BJ (cell line): Measurements from ENCODE around the gene PHACTR3. TPM values are rescaled to one million over a fixed set of nuclear protein-coding genes. Genes with fewer than 3 reads are reported as not detected.

ENCODE experiments used
- CTCF ChIA-PET: fragments of 350-600 bp; formaldehyde crosslinking; extraction: SDS; loops from one replicate; lab custom pipeline; 2021; ENCODE audit warnings: antibody characterized with exemption, inconsistent platforms; lab: Yijun Ruan, JAX
- POLR2A ChIA-PET: fragments of 300-600 bp; sonication (Branson Sonifier 250); formaldehyde crosslinking; extraction: SDS; loops from one replicate; lab custom pipeline; 2021; ENCODE audit warnings: antibody characterized with exemption; lab: Charles Lee
- DNase-seq: peaks from one replicate; pipeline ENCODE4 v3.0.0-alpha.2; 2011; ENCODE audit warnings: low read depth
- H3K27me3 ChIP-seq: 2 replicates; pipeline ENCODE4 v1.6.0; 2011; ENCODE audit warnings: low read length; ENCODE audit not compliant: control insufficient read depth, insufficient read depth
- H3K36me3 ChIP-seq: 2 replicates; pipeline ENCODE4 v1.5.1; 2011; ENCODE audit warnings: low read length; ENCODE audit not compliant: control insufficient read depth, insufficient read depth
- H3K4me3 ChIP-seq: 2 replicates; pipeline ENCODE4 v1.5.1; 2011; ENCODE audit warnings: low read depth, mild to moderate bottlenecking, control low read depth, low read length
- polyA plus RNA-seq: library from polyadenylated mRNA; depleted of rRNA; stranded (reverse); fragments of >200 nt; gene quantifications from 2 replicates; pipeline ENCODE4 v1.2.3, GENCODE V29; 2011
- TF ChIP-seq, protein P1 (sequence below): IDR thresholded peaks from 2 replicates; pipeline ENCODE4 v1.5.1; 2011; ENCODE audit warnings: low read depth, mild to moderate bottlenecking, control low read depth, inconsistent platforms, low read length, moderate library complexity; ENCODE audit not compliant: insufficient read depth

PHACTR3 gene
- polyA plus RNA-seq, 1 experiment, result not detected

DNA sequence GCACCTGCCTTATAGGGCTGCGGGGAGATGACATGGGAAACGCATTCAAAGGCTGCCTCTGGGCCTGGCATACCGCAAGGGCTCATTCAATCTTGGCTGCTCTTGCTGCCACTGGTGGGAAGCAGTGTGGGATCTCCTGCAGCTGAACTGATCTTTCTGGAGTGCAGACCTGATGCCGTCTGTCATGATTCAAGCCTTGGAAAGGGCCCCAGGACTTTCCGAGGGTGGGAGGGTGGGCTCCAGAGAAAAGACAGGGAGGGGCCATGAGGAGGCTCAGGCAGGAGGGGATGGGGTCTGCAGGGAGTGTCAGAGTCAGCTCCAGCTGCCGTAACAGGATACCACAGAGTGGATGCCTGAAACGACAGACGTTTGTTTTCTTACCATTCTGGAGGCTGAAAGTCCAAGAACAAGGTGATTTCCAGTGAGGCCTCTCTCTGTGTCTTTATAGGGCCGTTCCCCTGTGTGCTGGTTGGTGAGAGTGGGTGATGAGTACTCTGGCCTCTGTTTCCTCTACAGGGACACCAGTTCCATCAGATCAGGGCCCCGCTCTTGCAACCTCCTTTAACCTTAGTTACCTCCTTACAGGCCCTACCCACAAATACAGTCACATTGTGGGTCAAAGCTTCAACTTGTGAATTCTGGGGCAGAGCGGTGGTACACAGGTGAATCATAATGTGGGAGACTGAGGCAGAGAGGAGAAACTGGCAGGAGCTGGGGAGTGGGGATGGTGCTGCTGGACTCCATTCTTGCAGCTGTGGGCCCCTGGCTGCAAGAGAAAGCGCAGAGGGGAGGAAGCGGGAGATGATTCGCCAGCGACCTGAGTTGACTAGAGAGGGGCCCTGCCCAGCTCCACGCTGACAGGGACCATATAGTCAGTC lies 180.7 kb downstream of the PHACTR3 start:
- H3K4me3 ChIP-seq, result no peak overlapping the region
- POLR2A ChIA-PET, result no interaction called here
- TF ChIP-seq, protein P1, sequence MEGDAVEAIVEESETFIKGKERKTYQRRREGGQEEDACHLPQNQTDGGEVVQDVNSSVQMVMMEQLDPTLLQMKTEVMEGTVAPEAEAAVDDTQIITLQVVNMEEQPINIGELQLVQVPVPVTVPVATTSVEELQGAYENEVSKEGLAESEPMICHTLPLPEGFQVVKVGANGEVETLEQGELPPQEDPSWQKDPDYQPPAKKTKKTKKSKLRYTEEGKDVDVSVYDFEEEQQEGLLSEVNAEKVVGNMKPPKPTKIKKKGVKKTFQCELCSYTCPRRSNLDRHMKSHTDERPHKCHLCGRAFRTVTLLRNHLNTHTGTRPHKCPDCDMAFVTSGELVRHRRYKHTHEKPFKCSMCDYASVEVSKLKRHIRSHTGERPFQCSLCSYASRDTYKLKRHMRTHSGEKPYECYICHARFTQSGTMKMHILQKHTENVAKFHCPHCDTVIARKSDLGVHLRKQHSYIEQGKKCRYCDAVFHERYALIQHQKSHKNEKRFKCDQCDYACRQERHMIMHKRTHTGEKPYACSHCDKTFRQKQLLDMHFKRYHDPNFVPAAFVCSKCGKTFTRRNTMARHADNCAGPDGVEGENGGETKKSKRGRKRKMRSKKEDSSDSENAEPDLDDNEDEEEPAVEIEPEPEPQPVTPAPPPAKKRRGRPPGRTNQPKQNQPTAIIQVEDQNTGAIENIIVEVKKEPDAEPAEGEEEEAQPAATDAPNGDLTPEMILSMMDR, result no peak
- peaks cover 2% of the 10 kb centered on the region; the same call in 1 of the 2 replicates for H3K27me3 ChIP-seq
- DNase-seq, result no peak
- CTCF ChIA-PET, result interaction anchor here (0.5 to 8.5 kb wide), 5 partner anchors 8 to 67 kb away, joined by 3 to 75 read pairs (median 12); no protein-coding TSS in a partner anchor
- H3K36me3 ChIP-seq, result no peaks in the 10 kb centered on the region

DNA sequence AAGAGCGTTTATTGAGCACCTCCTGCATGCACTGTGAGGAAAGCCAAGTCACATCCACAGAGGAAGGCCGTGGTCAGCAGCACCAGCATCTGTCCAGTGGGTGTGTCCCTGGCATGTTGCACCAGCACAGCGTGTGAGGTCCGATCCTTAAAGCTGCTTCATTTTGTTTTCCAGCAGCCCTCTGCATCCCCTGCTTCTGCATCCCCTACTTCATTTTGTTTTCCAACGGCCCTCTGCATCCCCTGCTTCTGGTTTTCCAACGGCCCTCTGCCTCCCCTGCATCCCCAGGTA lies 181.3 kb downstream of the PHACTR3 start:
- Histone ChIP-seq H3K27me3 (peaks cover 2% of the 10 kb centered on the region; the same call in 1 of the 2 replicates), H3K4me3 (no peak overlapping the region), H3K36me3 (no peaks in the 10 kb centered on the region)
- CTCF ChIA-PET, result interaction anchor here (0.5 to 8.5 kb wide), 2 partner anchors 18 to 66 kb away, joined by 3 to 75 read pairs; no protein-coding TSS in a partner anchor
- DNase-seq, result no peak
- POLR2A ChIA-PET, result no interaction called here
- TF ChIP-seq, protein P1, result no peak

DNA sequence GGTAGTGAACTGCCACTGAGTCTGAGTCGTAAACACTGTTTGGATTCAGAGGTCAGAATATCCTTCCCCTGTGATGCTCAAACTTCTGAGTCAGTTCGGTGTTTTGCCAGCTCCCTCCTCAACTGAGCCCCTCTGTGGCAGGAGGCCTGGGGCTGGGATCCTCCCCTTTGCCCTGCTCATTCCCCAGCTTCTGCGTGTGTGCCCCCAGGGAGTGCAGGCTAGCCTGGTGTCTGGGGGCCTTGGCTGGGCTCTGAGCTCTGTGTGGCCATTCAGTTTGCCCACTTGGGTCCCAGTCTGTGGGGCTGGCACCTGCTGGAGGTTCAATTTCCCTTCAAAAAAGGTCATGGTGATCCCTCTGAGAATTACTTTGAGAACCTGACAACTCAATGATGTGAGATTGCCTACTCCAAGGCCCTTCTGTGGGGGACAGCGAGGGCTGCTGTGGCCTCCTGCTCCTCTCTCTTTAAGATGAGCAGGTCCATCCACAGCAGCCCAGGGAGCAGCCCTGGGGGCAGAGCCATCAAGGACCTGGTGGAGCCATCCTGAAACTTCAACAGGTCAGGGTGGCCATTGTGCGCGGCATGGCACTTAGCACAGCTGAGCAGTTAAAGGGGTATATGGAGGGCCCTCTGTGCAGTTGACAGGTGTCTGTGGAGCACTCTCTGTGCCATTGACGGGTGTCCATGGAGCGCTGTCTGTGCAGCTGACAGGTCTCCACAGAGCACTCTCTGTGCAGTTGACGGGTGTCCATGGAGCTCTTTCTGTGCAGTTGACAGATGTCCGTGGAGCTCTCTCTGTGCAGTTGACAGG lies 181.9 kb downstream of the PHACTR3 start:
- TF ChIP-seq, protein P1, result no peak

GRCh38 chr20:59786801-59787537 lies 182.6 kb downstream of the PHACTR3 start:
- TF ChIP-seq, protein P1, result no peak
- Histone ChIP-seq H3K36me3 (no peaks in the 10 kb centered on the region), H3K4me3 (no peak overlapping the region), H3K27me3 (peaks cover 2% of the 10 kb centered on the region; the same call in 1 of the 2 replicates)
- DNase-seq, result no peak
- POLR2A ChIA-PET, result no interaction called here
- CTCF ChIA-PET, result interaction anchor here (0.9 to 8.5 kb wide), 4 partner anchors 13 to 147 kb away, joined by 3 to 75 read pairs (median 4); partner anchors contain the start of gene SYCP2

More for the DNA sequence above, 181.9 kb downstream of the PHACTR3 start:
- ChIA-PET POLR2A (no interaction called here), CTCF (interaction anchor here (0.9 to 8.5 kb wide), 3 partner anchors 13 to 65 kb away, joined by 4 to 75 read pairs (median 5); no protein-coding TSS in a partner anchor)
- Histone ChIP-seq H3K36me3 (no peaks in the 10 kb centered on the region), H3K4me3 (no peak overlapping the region), H3K27me3 (peaks cover 2% of the 10 kb centered on the region; the same call in 1 of the 2 replicates)
- DNase-seq, result no peak
